Measurements from ENCODE around the gene WDTC1. TPM values are rescaled to one million over a fixed set of nuclear protein-coding genes. Genes with fewer than 3 reads are reported as not detected.
A peak's percentile ranks its signal among the peaks of the same experiment; 100 is the strongest.

The WDTC1 gene
- total and polyA plus RNA-seq, 2 of the 13 experiments (the other 11 are each of a cell fraction or from before 2014, with no cell fraction given) = 5.5 TPM

GRCh38 chr1:27342778-27343638, 108.6 kb downstream of the WDTC1 start (continued):
- TF ChIP-seq HNF1A (IDR thresholded peaks at IDR 0.05; ENCODE audit: low read depth) (no peak), HNF1A (CRISPR knock-in tag; IDR thresholded peaks at IDR 0.05; ENCODE audit: borderline replicate concordance) (no peak), ZNF512 (CRISPR knock-in tag; IDR thresholded peaks at IDR 0.05) (no peak), CHD4 (IDR thresholded peaks at IDR 0.05; ENCODE audit: borderline replicate concordance, low read length) (no peak), HNRNPL (IDR thresholded peaks at IDR 0.05; ENCODE audit: low read depth, low read length) (peak; percentile 75), ZNF496 (CRISPR knock-in tag; IDR thresholded peaks at IDR 0.05; ENCODE audit: insufficient replicate concordance) (no peak), ZNF280B (CRISPR knock-in tag; IDR thresholded peaks at IDR 0.05; ENCODE audit: borderline replicate concordance) (no peak), ZFP1 (CRISPR knock-in tag; IDR thresholded peaks at IDR 0.05) (no peak), NONO (IDR thresholded peaks at IDR 0.05) (no peak), NONO (CRISPR knock-in tag; conservative IDR thresholded peaks at IDR 0.05) (peak; percentile 77; the same call in 1 of the 2 replicates), WIZ (CRISPR knock-in tag; IDR thresholded peaks at IDR 0.05) (no peak), GABPB1 (CRISPR knock-in tag; IDR thresholded peaks at IDR 0.05) (peak; percentile 56; the same call in 1 of the 2 replicates), SP4 (CRISPR knock-in tag; IDR thresholded peaks at IDR 0.05) (0 out of 2 replicates have a peak, but pooled peaks have one; percentile 41), ETV5 (CRISPR knock-in tag; IDR thresholded peaks at IDR 0.05; ENCODE audit: borderline replicate concordance) (peak; percentile 37), ZNF432 (CRISPR knock-in tag; IDR thresholded peaks at IDR 0.05; ENCODE audit: borderline replicate concordance) (no peak), ZNF224 (CRISPR knock-in tag; IDR thresholded peaks at IDR 0.05) (no peak), ZBTB7A (CRISPR knock-in tag; IDR thresholded peaks at IDR 0.05) (peak; percentile 68; the same call in 1 of the 2 replicates), ZNF230 (CRISPR knock-in tag; IDR thresholded peaks at IDR 0.05) (no peak), NRL (CRISPR knock-in tag; IDR thresholded peaks at IDR 0.05; ENCODE audit: borderline replicate concordance) (no peak), REPIN1 (CRISPR knock-in tag; IDR thresholded peaks at IDR 0.05; ENCODE audit: borderline replicate concordance, low read depth) (peak; percentile 61; the same call in 1 of the 2 replicates), ZNF274 (CRISPR knock-in tag; IDR thresholded peaks at IDR 0.05) (0 out of 2 replicates have a peak, but pooled peaks have one; percentile 43), KAT2B (IDR thresholded peaks at IDR 0.05; ENCODE audit: borderline replicate concordance, low read depth, low read length) (no peak), RFX5 (IDR thresholded peaks at IDR 0.05; ENCODE audit: low read depth, low read length) (no peak)
